ENCODE data around the gene RER1.

DNA sequence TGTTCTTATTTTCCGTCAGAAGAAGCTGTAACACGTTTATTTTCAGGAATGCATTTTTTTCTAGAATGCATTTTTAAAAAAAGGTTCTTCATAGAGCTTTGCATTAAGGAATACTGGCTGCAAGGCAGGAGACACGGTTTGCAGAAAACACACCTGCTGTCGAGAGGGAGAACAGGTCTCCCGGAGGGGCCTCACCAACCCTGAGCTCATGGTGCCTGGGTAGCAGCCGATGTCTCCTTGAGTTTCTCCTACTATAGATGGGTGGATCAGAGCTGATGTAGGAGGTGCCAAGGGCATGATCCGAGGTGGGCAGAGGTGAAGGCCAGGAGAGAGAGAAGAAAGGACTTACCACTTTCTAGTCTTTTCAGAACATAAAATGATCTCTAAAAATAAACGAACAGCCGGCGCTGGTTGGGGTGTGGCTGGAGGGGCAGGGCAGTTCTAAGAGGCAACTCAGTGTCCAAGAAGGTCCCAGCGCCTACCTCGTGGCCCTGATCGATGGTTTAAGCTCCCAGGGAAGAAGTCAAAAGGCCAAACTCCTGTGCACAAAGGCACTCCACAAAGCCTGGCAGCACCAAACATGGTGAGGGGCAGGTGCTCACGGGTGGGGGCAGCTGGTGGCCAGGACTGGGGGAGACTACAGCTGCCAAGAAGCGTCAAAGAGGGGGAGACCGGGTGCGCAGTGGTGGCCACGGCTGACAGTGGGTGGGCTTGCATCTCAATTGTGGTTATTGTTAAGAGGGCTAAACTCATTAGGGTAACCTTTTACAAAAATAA is 12.5 kb upstream of the RER1 start:
- TF ChIP-seq, protein P1, sequence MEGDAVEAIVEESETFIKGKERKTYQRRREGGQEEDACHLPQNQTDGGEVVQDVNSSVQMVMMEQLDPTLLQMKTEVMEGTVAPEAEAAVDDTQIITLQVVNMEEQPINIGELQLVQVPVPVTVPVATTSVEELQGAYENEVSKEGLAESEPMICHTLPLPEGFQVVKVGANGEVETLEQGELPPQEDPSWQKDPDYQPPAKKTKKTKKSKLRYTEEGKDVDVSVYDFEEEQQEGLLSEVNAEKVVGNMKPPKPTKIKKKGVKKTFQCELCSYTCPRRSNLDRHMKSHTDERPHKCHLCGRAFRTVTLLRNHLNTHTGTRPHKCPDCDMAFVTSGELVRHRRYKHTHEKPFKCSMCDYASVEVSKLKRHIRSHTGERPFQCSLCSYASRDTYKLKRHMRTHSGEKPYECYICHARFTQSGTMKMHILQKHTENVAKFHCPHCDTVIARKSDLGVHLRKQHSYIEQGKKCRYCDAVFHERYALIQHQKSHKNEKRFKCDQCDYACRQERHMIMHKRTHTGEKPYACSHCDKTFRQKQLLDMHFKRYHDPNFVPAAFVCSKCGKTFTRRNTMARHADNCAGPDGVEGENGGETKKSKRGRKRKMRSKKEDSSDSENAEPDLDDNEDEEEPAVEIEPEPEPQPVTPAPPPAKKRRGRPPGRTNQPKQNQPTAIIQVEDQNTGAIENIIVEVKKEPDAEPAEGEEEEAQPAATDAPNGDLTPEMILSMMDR (IDR thresholded peaks at IDR 0.05), result no peak
- TF ChIP-seq POLR2A (IDR thresholded peaks at IDR 0.05), result no peak
